Tongue (tissue), 2 donors: Measurements from ENCODE around the gene TMC2. TPM values are rescaled to one million over a fixed set of nuclear protein-coding genes. Genes with fewer than 3 reads are reported as not detected.
"Not testable (repeated sequence)": the region's sequence is repeated elsewhere in the genome, so short reads cannot be mapped to it uniquely, and the experiment has no call there.

Experiments
- DNase-seq: peaks from one replicate; pipeline ENCODE4 v3.0.0-alpha.2; 2015
- total RNA-seq: library from RNA; depleted of rRNA; stranded (reverse); fragments of >200 nt; gene quantifications from one replicate; pipeline ENCODE4 v1.2.3, GENCODE V29; 2014

Gene TMC2
- total RNA-seq, 1 donor from 2014 or later, result not detected

DNA sequence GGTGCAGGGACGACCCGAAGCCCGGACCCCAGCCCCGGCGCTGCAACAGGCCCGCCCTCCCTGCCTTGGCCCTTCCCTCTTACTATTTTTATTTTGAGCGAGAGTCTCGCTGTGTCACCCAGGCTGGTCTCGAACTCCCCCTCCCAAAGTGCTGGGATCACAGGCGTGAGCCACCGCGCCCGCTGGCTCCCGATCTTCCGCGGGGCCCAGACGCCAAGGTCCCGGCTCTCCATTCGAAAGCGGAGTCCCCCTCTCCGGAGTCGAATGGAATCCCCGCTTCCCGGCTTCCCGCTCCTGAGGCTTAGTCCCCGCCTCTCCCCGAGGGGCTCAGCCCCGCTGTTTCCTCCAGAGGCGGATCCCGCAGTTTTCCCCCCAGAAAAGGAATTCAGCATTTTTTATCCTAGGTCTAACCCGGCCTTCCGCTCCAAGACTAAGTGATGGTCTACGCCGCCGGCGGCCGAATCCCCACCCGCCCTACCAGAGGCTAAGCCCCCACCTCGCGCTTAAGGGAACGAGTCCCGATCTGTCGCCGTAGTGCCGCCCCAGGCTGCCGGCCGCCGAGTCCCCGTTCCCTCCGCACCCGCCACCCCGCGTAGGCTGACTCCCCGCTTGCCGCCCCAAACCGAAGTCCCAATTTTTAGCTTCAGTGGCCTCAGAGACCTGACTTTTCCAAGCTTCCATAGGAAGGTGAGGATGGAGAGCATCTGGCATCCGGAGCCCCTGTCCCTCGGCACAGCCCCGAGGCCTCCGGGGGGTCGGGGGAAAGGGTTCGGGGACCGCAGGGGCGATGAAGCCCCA is 11.5 kb upstream of the TMC2 start:
- peak; percentile 74 for DNase-seq

DNA sequence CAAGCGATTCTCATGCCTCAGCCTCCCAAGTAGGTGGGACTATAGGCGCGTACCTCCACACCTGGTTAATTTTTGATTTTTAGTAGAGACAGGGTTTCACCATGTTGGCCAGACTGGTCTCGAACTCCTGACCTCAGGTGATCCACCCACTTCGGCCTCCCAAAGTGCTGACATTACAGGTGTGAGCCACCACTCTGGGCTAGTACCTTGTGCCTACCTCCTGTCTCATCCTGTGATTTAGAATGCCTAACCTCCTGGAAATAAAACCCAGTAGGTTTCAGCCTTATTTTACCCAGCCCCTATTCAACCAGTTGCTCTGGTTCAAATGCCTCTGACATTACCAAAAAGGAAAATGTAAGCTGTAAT is 10.2 kb upstream of the TMC2 start:
- DNase-seq, result not testable (repeated sequence)

DNA sequence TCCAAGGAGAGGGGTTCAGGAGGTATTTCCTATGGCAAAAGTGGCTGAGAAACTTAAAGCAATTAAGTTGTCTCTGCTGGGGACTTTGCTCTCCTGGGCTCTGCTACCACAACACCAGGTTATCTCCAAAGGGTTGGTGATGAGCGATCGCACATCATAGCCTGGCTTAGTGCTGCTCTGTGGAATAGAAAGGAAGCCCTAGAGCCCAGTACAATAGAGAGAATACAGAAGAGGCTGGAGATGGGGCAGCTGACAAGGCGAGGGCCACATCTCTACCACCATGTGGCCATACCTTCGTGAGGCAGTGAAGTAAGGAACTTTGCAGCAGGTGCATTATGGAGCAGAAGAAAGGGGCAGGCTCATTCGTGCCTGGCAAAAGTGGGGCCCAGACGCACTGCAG is 8.6 kb upstream of the TMC2 start:
- DNase-seq, result no peak

DNA sequence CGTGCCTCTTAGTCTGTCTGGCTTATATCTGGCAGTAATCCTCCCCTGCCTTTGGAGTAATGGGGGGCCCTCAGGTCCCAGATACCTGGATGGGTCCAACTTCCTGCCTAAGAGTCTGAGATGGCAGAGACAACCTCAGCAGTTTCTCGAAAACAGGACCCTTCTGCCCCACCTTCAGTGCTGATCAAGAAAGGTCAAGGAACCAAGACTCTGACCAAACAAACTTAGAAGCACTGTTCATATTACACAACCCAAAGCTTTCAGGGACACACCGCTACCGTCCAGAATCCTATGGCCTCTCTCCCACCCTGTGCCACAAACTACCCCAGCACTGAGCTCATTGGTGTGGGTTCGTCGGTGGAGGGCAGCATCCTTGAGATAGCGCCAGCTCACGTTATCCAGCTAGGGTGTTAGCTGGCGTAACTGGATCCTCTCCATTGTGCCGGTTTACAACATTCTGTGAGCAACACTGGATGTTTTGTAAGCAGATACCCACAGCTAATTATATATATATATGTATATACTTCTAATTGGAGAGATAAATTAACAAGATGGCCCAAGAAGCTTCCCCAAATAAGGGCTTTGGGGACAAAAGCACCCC is 7.6 kb upstream of the TMC2 start:
- DNase-seq, result no peak

DNA sequence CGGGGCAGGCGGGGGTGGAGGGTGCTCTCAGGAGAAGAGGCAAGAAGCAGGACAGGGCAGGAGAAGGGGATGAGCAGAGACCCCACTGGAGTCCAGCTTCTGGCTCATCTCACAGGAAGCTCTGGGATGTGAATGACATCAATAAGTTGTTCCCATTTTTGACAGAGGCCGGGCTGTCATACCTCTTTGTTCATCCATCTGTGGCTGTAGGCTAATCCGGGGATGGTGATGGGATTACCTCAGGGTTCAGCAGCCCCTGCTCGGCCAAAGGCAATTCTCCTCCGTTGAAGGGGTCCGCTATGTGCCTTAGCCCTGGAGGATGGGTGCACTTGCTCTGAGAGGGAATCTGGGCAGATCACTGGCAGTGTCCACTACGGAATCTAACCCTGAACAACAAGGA is 3.3 kb upstream of the TMC2 start:
- no peak for DNase-seq

DNA sequence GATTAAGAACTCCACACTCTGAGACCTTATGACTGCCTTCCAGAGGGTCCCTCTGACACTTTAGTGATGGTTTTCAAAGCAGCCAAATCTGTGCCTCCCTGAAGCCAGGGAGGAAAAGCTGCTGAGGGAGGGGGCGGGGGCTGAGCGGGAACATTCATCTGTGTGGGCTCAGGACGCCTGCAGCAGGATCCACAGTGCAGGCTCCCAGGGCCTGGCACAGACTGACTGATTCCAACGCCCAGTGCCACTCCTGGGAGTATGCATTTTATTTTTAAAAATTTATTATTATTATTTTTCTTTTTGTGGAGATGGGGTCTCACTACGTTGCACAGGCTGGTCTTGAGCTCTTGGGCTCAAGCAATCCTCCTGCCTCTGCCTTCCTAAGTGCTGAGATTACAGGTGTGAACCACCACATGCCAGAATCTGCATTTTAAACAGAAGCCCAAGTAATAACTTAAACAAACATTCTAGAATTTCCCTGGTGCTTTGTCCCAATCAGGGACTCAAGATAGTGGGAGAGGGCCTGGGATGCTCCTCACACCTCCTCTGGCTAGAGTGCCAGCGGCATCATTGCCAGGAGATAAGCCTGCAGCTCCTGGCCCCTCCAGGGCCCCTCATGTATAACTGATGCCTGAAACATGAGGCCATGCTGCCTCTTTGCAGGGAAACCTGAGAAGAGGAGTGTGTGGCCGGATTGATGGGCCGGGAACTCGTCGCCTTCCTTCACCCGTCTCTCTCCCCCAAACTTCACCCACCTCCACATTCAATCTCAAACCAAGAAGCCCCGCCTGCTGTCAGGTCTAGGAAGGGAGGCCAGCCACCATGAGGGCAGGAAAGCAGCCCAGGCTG is 438 bp upstream of the TMC2 start:
- DNase-seq, result no peak

DNA sequence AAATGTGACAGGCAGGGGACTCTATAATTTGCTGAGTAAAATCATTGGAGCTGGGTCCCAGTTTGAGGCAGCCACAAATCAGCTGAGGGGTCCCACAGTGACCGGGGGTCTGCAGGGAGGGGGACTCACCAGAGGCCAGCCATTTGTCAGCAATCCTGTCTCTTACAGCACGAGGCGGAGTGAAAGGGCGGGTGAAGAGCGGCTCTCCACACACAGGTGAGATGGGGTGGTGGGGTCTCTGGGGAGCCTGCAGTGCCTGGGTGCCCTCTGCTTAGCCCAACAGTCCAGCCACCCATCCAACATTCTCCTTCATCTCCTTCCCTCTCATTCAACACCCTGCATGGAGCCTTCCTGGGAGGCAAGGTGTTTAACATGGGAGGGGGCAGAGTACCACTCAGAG is 728 bp downstream of the TMC2 start:
- no peak for DNase-seq

DNA sequence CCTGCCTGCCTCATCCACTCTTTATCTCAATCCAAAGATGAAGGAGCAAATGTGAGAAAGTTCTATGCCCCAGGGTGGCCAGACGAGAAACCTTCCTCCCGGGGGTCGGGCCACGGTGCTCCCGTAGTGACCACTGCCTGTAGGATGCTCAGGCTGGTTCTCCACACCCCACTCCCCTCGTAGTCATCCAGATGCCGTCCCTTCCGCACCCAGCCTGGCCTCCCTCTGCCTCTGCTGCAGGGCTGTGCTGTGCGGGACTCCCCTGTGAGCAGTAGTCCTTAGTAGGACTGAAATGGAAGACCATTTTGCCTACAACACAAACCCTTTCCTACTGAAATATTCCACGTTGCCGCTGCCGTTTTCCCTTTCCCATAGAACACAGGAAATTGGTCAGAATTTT is 2.0 kb downstream of the TMC2 start:
- no peak for DNase-seq

DNA sequence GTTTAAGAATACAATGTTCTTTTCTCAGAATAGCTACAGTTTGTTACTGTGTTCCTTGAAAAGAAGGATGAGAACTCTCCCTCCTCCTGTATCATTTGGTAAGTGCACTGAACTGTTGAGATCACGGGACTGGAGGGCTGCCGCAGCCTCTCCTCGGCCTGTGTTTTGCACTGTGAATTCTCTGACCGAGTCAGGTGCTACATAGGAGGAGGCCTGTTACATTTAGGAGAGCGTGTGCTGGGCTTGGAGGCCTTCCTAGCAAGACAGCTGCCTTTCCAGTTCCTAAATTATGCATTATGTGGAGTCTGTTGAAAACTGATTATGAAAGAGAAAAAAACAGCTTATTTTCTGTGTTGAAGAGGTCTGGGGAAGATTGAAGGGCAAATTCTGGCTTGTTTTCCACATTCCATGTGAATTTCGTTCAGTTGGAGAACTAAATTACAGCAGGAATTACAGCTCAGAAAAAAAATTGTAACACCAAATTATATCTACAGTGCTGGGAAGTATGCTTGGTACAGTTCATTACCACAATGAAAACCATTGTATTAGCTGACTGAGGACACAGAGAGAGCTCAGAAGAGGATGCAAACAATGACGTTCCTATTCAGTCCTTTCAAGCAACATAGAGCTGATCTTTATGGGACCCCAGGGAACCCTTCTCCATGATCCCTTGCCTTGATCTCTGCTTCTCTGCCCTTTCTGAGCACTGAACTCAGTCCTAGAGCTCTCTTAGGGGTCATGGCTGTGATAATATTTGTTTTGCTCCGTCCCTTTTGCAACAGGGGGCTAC is 2.8 kb downstream of the TMC2 start:
- DNase-seq, result no peak

DNA sequence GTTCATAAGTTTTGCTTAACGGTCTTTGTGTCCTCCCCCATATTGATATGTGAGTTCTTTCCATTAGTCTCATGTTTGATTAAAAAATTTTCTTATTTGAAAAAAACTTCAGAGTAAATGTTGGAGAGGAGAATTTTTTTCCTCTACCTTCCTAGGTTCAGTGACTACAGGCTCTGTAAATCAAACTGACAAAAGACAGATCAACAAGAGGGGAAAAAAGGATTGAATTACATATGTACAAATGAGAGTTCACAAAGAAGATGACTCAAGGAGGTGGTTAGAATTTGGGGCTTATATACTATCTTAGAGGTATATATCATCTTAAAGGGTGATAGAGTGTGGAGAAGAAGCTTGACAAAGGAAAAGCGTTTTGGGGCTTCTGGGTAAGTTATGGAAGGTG is 5.6 kb downstream of the TMC2 start:
- DNase-seq, result no peak

DNA sequence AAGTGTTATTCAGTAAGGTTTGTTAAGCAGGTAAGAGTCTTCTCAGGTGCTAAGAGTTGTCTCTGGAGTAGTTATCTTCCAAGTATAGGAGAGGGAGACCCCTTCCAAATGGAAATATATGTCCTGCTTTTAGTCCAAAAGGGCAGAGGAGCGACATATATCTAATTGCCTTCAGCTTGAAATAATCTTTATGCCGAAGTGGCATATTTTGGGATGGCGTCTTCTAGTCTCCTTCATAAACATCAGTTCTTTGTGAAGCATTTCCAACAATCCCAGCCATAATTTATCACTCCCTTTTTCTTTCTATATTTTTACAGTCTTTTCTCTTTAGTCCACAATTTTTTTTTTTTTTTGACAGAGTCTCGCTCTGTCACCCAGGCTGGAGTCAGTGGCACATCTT is 6.0 kb downstream of the TMC2 start:
- no peak for DNase-seq

DNA sequence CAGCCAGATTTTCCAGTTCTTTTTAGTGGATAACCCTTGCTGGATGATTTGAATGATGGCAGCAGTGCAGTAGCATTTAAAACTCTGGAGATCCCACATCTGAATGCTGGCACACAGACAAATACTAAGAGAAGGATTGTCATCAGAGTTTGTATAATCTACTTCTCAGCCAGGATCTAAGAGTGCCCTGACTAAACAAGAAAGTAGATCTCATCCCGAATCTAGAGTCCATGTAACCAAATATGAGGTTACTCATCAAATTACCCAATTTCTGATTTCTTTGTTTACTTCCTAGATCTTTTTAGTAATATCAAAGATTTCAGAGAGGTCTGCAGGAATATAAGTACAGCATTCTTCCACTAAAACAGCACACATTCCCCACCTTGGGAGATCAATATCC is 7.8 kb downstream of the TMC2 start:
- no peak for DNase-seq

DNA sequence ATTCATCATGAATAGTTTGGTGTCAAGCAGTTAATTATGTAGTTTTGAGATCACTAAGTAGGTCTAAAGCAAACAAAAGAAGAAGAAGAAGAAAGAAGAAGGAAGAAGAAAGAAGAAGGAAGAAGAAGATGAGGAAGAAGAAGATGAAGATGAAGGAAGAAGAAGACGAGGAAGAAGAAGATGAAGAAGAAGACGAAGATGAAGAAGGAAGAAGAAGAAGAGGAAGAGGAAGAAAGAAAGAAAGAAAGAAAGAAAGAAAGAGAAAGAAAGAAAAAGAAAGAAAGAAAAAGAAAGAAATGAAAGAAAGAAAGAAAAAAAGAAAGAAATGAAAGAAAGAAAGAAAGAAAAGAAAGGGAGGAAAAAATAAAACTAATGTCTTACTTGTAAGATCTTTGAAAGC is 9.2 kb downstream of the TMC2 start:
- no peak for DNase-seq

DNA sequence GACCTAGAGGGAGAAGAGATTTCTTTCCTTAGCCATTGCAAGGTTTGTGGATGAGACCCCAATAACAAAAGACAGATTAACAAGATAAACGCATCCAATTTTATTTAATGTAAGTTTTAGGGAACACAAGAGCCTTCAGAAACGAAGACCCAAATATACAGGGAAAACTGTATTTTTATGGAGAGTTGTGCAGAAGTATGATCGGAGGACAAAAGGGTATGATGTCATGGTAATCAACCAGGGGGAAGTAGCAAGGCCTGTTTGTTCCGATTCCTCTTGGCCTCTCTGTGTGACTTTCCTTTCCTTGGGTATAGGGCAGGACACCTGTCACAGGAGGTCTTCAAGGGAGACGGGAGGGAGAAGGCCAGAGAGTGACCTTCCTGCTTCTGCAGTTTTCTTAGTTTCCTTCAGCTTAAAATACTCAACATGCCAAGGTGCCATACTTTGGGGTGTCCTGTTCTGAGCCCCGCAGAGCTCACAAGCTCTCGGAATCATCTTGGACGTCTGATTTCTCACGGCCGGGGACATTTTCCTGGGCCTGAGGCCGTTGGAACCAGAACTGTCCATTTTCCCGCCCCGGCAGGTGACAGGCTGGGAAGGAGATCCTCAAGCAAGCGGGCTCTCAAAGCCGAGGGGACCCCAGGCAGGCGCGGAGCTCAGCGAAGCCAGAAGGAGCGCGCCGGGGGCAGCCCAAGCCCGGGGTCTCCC is 21.7 kb downstream of the TMC2 start:
- no peak for DNase-seq

DNA sequence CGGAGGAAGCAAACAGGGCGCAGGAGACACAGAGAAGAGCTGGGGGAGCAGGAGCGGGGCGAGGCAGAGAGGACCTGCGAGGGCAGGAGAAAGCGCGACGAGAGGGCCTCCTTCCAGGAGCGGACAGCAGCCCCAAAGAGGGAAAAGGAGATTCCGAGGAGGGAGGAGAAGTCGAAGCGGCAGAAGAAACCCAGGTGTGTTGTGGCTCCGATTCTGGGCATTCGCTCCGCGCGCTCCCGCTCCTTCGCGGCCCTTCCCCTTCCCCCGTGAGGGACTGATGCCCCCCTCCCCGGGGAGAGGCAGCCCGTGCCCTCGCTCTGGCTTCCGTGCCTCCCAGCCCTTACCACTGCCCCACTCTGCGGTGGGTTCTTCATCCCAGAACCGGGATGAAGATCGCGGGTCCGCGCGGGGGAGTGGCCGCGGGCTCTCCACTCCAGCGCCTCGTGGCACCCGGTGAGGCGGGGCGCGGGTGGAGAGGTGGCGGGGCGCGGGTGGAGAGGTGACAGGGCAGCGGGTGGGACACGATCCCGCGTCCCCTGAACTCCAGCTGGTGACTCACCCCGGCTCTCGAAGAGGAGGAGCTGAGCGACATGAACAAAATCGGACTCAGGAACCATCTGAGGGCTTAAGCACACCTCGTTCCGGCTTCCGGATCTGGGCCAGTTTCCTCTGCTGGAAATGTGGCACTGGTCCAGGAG is 22.4 kb downstream of the TMC2 start:
- DNase-seq, result no peak

DNA sequence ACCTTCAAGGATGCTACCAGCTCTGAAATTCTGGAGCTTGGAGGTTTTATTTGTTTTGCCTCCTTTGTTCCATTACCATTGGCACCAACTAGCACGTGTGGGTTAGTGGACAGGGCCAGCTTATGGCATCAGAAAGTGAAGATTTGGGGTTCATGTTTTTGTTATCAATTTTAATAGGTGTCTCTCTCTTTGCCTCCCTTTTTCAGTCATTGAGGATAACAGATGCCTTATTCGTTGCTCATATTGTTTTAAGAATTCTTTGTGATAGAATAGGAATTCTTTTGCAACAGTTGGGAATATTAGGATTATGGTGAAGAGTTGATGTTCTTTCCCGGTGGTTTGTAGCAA is 22.9 kb downstream of the TMC2 start:
- DNase-seq, result no peak

DNA sequence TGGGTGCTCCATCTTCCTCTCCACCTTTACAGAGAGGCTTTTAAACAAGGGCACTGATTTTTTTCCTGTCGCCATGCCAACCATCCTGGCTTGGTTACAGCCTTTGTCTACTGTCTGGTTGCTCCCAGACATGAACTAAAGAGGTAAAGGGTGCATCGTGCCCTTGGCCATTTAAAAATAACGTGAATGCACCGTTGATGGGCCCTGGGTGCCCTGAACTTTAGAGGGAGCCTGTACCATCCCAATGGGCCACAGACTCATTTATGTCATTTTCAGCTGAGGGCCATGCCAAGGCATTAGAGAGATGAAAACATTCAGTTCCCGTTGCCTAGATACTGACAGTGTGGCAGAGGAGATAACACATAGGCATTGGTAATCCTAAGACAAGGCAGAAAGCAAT is 23.3 kb downstream of the TMC2 start:
- no peak for DNase-seq

DNA sequence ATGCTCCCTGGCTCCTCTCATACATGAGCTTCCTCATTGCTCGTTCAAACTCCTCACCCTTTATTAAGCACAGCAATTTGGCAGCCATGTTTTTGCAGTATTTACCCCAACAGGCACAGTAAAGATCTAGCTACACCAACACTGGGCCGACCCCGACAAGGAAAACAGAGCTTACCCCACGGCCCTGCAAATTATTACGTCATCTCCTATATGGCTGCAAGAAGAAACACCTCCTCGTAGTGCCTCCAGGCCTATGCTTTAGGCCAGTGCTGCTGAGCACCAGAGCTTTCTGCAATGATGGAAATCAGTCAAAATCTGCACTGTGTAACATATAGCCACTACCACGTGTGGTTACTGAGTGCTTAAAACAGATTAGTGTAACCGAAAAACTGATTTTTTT is 26.7 kb downstream of the TMC2 start:
- no peak for DNase-seq

DNA sequence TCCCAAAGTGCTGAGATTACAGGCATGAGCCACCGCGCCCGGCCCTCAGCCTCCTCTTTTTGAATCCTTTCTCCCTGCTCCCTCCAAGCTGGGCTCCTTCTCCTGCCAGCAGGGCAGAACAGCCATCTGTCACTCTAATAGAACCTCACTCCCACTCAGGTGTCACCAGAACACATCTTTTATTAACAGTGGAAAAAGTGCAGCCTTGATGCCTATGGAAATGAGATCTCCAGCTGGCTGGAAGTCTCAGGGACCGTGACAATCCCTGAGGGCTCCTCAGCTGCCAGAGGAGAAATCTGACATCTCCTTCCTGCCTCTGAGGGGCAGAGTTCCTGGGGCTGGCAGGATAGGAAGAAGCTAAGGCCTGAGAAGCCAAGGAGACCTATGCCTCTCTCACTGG is 28.0 kb downstream of the TMC2 start:
- DNase-seq, result no peak

DNA sequence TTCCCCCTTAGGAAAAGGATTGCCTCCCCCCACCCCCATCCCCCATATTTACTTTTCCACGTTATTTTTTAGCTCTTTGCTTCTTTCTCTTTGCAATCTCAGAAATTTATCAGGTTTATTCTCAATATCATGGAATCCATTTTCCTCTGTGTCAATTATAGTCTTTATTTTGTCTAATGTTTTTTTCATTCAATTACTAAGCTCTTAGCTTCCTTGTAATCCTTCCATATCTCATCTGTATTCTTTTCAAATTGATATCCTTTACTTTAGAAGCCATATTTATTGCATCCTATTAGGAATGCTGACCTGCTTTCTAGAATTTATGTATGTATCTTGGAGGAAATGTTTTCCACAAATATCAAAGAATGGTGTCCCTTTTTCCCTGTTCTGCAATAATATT is 39.3 kb downstream of the TMC2 start:
- no peak for DNase-seq

DNA sequence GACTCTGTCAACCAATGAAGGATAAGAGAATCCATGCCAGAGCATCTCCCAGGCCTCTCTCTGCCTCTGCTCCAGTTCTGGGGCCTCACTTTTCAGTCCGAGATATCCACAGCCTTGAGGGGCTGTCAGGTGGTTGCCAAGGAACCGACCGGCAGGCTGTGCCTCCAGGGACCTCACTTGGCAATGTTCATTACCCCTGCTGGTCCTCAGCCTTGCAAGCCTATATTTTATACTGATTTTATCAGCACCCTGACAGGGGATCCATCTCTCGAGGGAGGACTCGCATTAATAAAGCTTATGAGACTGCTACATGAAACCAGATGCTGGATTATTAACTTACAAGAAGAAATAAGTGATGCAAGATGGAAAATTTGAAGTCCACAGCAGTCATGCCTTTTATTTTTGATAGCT is 39.9 kb downstream of the TMC2 start:
- DNase-seq, result no peak
